HG02943 (cell line): ENCODE results near the gene UBE2Q2.

ENCODE experiments used
- ATAC-seq: cut with Tn5 transposase; IDR thresholded peaks from one replicate; pipeline ENCODE4 v1.9.1; 2021; ENCODE audit warnings: mild to moderate bottlenecking, low read depth, moderate library complexity; ENCODE audit not compliant: unreplicated experiment

The UBE2Q2 gene

GRCh38 chr15:75921732-75922703, 78.8 kb downstream of the UBE2Q2 start:
- ATAC-seq = no peak

- ATAC-seq = no peak
Observed at GRCh38 chr15:75923756-75924155, 80.5 kb downstream of the UBE2Q2 start.

- no peak for ATAC-seq
Observed at GRCh38 chr15:75924576-75924975, 81.3 kb downstream of the UBE2Q2 start.

GRCh38 chr15:75925440-75925839, 82.2 kb downstream of the UBE2Q2 start:
- ATAC-seq = no peak

- no peak for ATAC-seq
Observed at GRCh38 chr15:75926931-75927330, 83.7 kb downstream of the UBE2Q2 start.

GRCh38 chr15:75927601-75928000, 84.4 kb downstream of the UBE2Q2 start:
- no peak for ATAC-seq

- no peak for ATAC-seq
Observed at GRCh38 chr15:75928680-75929608, 85.7 kb downstream of the UBE2Q2 start.

GRCh38 chr15:75929799-75930565, 86.7 kb downstream of the UBE2Q2 start:
- ATAC-seq = no peak

- ATAC-seq = no peak
Observed at GRCh38 chr15:75930866-75931265, 87.6 kb downstream of the UBE2Q2 start.

- no peak for ATAC-seq
Observed at GRCh38 chr15:75942464-75942863, 99.2 kb downstream of the UBE2Q2 start.

- no peak for ATAC-seq
Observed at GRCh38 chr15:75943246-75943645, 100.0 kb downstream of the UBE2Q2 start.

GRCh38 chr15:75943713-75944215, 100.5 kb downstream of the UBE2Q2 start:
- ATAC-seq = no peak

- ATAC-seq = no peak
Observed at GRCh38 chr15:75945953-75946352, 102.7 kb downstream of the UBE2Q2 start.

- ATAC-seq = no peak
Observed at GRCh38 chr15:75947092-75947491, 103.8 kb downstream of the UBE2Q2 start.

GRCh38 chr15:75948761-75949296, 105.6 kb downstream of the UBE2Q2 start:
- no peak for ATAC-seq
